PC-3 (cell line): Measurements from ENCODE around the gene GABRB3. TPM values are rescaled to one million over a fixed set of nuclear protein-coding genes. Genes with fewer than 3 reads are reported as not detected.

ENCODE experiments used
- ATAC-seq: fragments of 200-7000 bp; cut with Tn5 transposase; 2 replicates; pipeline ENCODE4 v1.9.1; 2020; ENCODE audit warnings: mild to moderate bottlenecking, moderate library complexity
- BruUV-seq: library from RNA; stranded (reverse); fragments of 400-500 nt; replicated peaks from 2 replicates; lab custom pipeline; 2021; lab: Mats Ljungman, UMichigan
- CTCF ChIA-PET: fragments of 300-600 bp; sonication (Branson Sonifier 250); formaldehyde crosslinking; loops from one replicate; lab custom pipeline; 2022; ENCODE audit warnings: antibody characterized with exemption; lab: Charles Lee
- POLR2A ChIA-PET: fragments of 300-600 bp; sonication (Branson Sonifier 250); formaldehyde crosslinking; loops from one replicate; lab custom pipeline; 2022; ENCODE audit warnings: antibody characterized with exemption; ENCODE audit not compliant: unreplicated experiment; lab: Charles Lee
- DNase-seq: peaks from one replicate; pipeline ENCODE4 v3.0.0-alpha.2; 2015
- H2AFZ ChIP-seq: fragments of 300-600 bp; sonication (generic); 2 replicates; pipeline ENCODE4 v1.6.0; 2016; ENCODE audit warnings: antibody characterized with exemption, low read length
- H3F3A ChIP-seq: fragments of 300-600 bp; sonication (generic); one replicate; pipeline ENCODE4 v1.6.0; 2017; ENCODE audit warnings: antibody characterized with exemption, low read length, control low read depth, mild to moderate bottlenecking; ENCODE audit not compliant: unreplicated experiment
- H3K27ac ChIP-seq: fragments of 300-600 bp; sonication (generic); 2 replicates; pipeline ENCODE4 v1.5.1; 2016; ENCODE audit warnings: mild to moderate bottlenecking, low read length
- H3K27me3 ChIP-seq: fragments of 300-600 bp; sonication (generic); 2 replicates; pipeline ENCODE4 v1.6.1; 2016; ENCODE audit warnings: low read length, mixed read lengths
- H3K36me3 ChIP-seq: fragments of 300-600 bp; sonication (generic); 2 replicates; pipeline ENCODE4 v1.6.1; 2016; ENCODE audit warnings: low read depth, mixed run types, low read length, mixed read lengths
- H3K4me1 ChIP-seq: fragments of 300-600 bp; sonication (generic); 2 replicates; pipeline ENCODE4 v1.5.1; 2016; ENCODE audit warnings: low read length; ENCODE audit not compliant: insufficient read depth
- H3K4me2 ChIP-seq: fragments of 300-600 bp; sonication (generic); 2 replicates; pipeline ENCODE4 v1.6.0; 2016; ENCODE audit warnings: low read length
- H3K4me3 ChIP-seq: fragments of 300-600 bp; sonication (generic); 2 replicates; pipeline ENCODE4 v1.5.1; 2016; ENCODE audit warnings: mild to moderate bottlenecking, low read length, mixed read lengths
- H3K79me2 ChIP-seq: fragments of 300-600 bp; sonication (generic); 2 replicates; pipeline ENCODE4 v1.6.1; 2017; ENCODE audit warnings: low read length, mixed read lengths
- H3K9ac ChIP-seq: fragments of 300-600 bp; sonication (generic); 2 replicates; pipeline ENCODE4 v1.6.0; 2016; ENCODE audit warnings: mild to moderate bottlenecking, low read length
- H3K9me2 ChIP-seq: fragments of 300-600 bp; sonication (generic); replicated peaks from 2 replicates; pipeline ENCODE4 v1.6.1; 2016; ENCODE audit warnings: mixed run types, low read length, mixed read lengths
- H3K9me3 ChIP-seq: fragments of 300-600 bp; sonication (generic); 2 replicates; pipeline ENCODE4 v1.6.1; 2016; ENCODE audit warnings: low read length, mixed read lengths
- H4K20me1 ChIP-seq: fragments of 300-600 bp; sonication (generic); 2 replicates; pipeline ENCODE4 v1.6.1; 2016; ENCODE audit warnings: low read length, mixed read lengths
- EZH2 ChIP-seq: fragments of 300-600 bp; sonication (generic); IDR thresholded peaks from one replicate; pipeline ENCODE4 v1.6.1; 2017; ENCODE audit warnings: antibody characterized with exemption, mild to moderate bottlenecking, low read length; ENCODE audit not compliant: unreplicated experiment
- EZH2phosphoT487 ChIP-seq: fragments of 300-600 bp; sonication (generic); IDR thresholded peaks from 2 replicates; pipeline ENCODE4 v1.6.1; 2018; ENCODE audit warnings: mild to moderate bottlenecking, antibody characterized with exemption, low read length, borderline replicate concordance
- intact Hi-C: fragments of 100-400 bp; cut with micrococcal nuclease; formaldehyde crosslinking; loops from 2 replicates; pipeline ENCODE4 v1.9.0; 2023
- total RNA-seq: library from RNA; depleted of rRNA; stranded (reverse); fragments of >200 nt; gene quantifications from 2 replicates; pipeline ENCODE4 v1.2.3, GENCODE V29; 2014
- TF ChIP-seq, protein P1 (sequence below): fragments of 300-600 bp; sonication (generic); conservative IDR thresholded peaks from 2 replicates; pipeline ENCODE4 v1.5.1; 2017; ENCODE audit warnings: antibody characterized with exemption, low read depth, mild to moderate bottlenecking, low read length

Gene GABRB3
- total RNA-seq, 1 experiment from 2014 or later: 6.1 TPM

DNA sequence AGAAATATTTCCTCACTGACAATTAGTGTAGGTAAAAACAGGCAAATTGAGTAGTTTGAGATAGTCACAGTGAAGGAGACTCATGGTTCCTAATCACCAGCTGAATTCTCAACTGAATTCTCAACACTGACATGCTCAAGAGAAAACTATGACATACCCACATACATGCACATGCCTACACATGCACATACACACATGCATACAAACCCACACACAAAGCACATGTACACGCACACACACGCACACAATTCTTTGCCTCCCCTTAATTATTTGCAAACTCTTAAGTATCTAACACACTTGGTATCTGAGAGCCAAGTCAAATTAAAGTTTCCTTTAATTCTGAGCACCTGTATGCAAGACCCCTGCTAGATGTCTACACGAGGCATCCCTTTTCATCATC lies 111.8 kb downstream of the GABRB3 start:
- no peaks in the 10 kb centered on the region for H3K4me1 ChIP-seq
- ChIA-PET CTCF (no interaction called here), POLR2A (no interaction called here)
- no peaks in the 10 kb centered on the region for H4K20me1 ChIP-seq
- H3K4me2 ChIP-seq: no peak overlapping the region
- H3K27me3 ChIP-seq: no peaks in the 10 kb centered on the region; the same call in 1 of the 2 replicates
- H3F3A ChIP-seq: no peaks in the 10 kb centered on the region
- no peaks in the 10 kb centered on the region for H3K79me2 ChIP-seq
- no peak overlapping the region for H3K4me3 ChIP-seq
- DNase-seq (no peak), ATAC-seq (no peak)
- H3K27ac ChIP-seq: no peak overlapping the region
- H3K9me2 ChIP-seq: no peaks in the 10 kb centered on the region
- no peaks in the 10 kb centered on the region for H3K9me3 ChIP-seq
- TF ChIP-seq, protein P1, sequence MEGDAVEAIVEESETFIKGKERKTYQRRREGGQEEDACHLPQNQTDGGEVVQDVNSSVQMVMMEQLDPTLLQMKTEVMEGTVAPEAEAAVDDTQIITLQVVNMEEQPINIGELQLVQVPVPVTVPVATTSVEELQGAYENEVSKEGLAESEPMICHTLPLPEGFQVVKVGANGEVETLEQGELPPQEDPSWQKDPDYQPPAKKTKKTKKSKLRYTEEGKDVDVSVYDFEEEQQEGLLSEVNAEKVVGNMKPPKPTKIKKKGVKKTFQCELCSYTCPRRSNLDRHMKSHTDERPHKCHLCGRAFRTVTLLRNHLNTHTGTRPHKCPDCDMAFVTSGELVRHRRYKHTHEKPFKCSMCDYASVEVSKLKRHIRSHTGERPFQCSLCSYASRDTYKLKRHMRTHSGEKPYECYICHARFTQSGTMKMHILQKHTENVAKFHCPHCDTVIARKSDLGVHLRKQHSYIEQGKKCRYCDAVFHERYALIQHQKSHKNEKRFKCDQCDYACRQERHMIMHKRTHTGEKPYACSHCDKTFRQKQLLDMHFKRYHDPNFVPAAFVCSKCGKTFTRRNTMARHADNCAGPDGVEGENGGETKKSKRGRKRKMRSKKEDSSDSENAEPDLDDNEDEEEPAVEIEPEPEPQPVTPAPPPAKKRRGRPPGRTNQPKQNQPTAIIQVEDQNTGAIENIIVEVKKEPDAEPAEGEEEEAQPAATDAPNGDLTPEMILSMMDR: no peak
- no peak for TF ChIP-seq EZH2
- intact Hi-C loops: no loop called here
- no TSS peak for BruUV-seq
- H2AFZ ChIP-seq: no peak overlapping the region
- no peak overlapping the region for H3K9ac ChIP-seq
- H3K36me3 ChIP-seq: no peaks in the 10 kb centered on the region

DNA sequence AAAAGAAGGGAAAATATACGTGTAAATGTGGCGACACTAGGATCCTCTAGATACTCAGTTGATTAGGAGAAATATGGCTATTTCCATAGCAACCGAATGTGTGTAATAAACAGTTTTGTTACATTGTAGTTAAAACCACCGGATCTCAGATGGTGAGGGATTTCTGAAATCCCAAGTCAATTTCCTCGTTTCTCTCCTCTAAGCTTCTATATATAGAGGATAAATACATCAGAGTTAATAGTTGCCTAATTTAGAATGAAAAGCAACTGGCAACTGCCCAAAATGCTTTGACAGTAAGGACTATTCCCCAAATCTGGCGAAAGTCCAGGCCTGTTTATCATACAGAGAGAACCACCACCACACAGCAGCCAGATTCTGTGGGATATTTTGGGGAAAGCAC lies 112.6 kb downstream of the GABRB3 start:
- H3K4me1 ChIP-seq: no peaks in the 10 kb centered on the region
- intact Hi-C loops: no loop called here
- CTCF ChIA-PET: no interaction called here
- DNase-seq (no peak), ATAC-seq (no peak)
- H3K9ac ChIP-seq: no peak overlapping the region
- no peaks in the 10 kb centered on the region for H4K20me1 ChIP-seq
- H3K4me2 ChIP-seq: no peak overlapping the region
- no peaks in the 10 kb centered on the region for H3F3A ChIP-seq
- H3K27me3 ChIP-seq: no peaks in the 10 kb centered on the region; the same call in 1 of the 2 replicates
- TF ChIP-seq EZH2phosphoT487: no peak
- no peaks in the 10 kb centered on the region for H3K9me3 ChIP-seq
- BruUV-seq: no TSS peak
- POLR2A ChIA-PET: no interaction called here
- no peak overlapping the region for H3K4me3 ChIP-seq
- H3K79me2 ChIP-seq: no peaks in the 10 kb centered on the region
- no peaks in the 10 kb centered on the region for H3K36me3 ChIP-seq
- no peak overlapping the region for H2AFZ ChIP-seq
- no peaks in the 10 kb centered on the region for H3K9me2 ChIP-seq
- no peak overlapping the region for H3K27ac ChIP-seq

DNA sequence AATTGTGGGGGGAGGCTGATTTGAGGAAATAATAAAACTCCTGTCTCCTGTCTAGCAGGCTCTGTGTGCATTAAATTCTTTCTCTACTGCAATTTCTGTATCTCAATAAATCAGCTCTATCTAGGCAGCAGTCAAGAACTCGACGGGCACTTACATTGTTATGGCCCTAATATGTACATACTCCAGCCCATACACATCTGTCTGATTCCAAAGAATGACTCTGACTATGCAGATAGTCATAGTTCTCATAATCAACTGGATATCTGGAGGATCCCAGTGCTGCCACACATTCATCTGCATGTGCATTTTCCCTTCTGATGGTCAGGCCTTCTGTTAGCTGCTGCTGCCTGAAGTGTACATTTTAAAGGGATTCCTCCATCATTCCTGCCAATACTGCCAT lies 114.6 kb downstream of the GABRB3 start:
- BruUV-seq: no TSS peak
- POLR2A ChIA-PET: no interaction called here
- Histone ChIP-seq H3K9me3 (no peaks in the 10 kb centered on the region), H3K36me3 (no peaks in the 10 kb centered on the region), H3K27ac (no peak overlapping the region), H2AFZ (no peak overlapping the region), H3K4me3 (no peak overlapping the region), H3F3A (no peaks in the 10 kb centered on the region), H3K4me1 (no peaks in the 10 kb centered on the region), H4K20me1 (no peaks in the 10 kb centered on the region), H3K79me2 (no peaks in the 10 kb centered on the region), H3K9ac (no peak overlapping the region), H3K9me2 (no peaks in the 10 kb centered on the region), H3K27me3 (no peaks in the 10 kb centered on the region; the same call in 1 of the 2 replicates), H3K4me2 (no peak overlapping the region)
- ATAC-seq (no peak), DNase-seq (no peak)
- TF ChIP-seq EZH2phosphoT487 (no peak), EZH2 (no peak)
- TF ChIP-seq, protein P1: no peak
- intact Hi-C loops: no loop called here
- CTCF ChIA-PET: no interaction called here
